ENCODE data around the gene ATOSB.

GRCh38 chr9:35161713-35162604, 46.3 kb upstream of the ATOSB start, which contains the start of gene UNC13B:
- no peak; the same call in 1 of the 2 replicates for TF ChIP-seq CTCF (conservative IDR thresholded peaks at IDR 0.05; ENCODE audit: low read depth, low read length)
- no peak for TF ChIP-seq EZH2 (IDR thresholded peaks at IDR 0.05; ENCODE audit: low read length, unreplicated experiment)
- TF ChIP-seq EZH2phosphoT487 (IDR thresholded peaks at IDR 0.05; ENCODE audit: borderline replicate concordance, low read length) = no peak
